K562 (cell line): ENCODE measurements around the gene POPDC3. TPM values are rescaled to one million over a fixed set of nuclear protein-coding genes. Genes with fewer than 3 reads are reported as not detected.

Experiments
- ATAC-seq: fragments of 200-7000 bp; cut with Tn5 transposase; 3 replicates; pipeline ENCODE4 v1.9.1; 2020; ENCODE audit warnings: moderate library complexity
- BruUV-seq: library from RNA; stranded (reverse); fragments of 400-500 nt; replicated peaks from 2 replicates; lab custom pipeline; 2021; lab: Mats Ljungman, UMichigan
- CTCF ChIA-PET: fragments of 300-600 bp; formaldehyde crosslinking; extraction: SDS; loops from one replicate; lab custom pipeline; 2021; ENCODE audit warnings: low intra/inter-chr PET ratio; lab: Yijun Ruan, JAX
- POLR2A ChIA-PET: fragments of 300-600, 350-650 bp; sonication (Branson Sonifier 250); formaldehyde crosslinking; extraction: SDS; loops from one replicate; lab custom pipeline; 2021; ENCODE audit warnings: antibody characterized with exemption, inconsistent platforms; lab: Yijun Ruan, JAX
- DNase-seq, 4 experiments: peaks; one replicate each; pipeline versions ENCODE4 v3.0.0 to v3.0.0-alpha.2; 2011 to 2018; ENCODE audit warnings: low spot score in 3 of 4, mixed read lengths in 3 of 4; ENCODE audit errors: extremely low read depth in 1 of 4
- FAIRE-seq: peaks from 2 replicates; lab custom pipeline; 2011; peaks lifted over from hg19 to GRCh38; lab: Jason Lieb, UNC
- H2AFZ ChIP-seq: 2 replicates; pipeline ENCODE4 v1.6.0; 2011; ENCODE audit warnings: low read depth, low read length, control low read depth, inconsistent platforms
- H3K27ac ChIP-seq: fragments of 200-600 bp; 3 replicates; pipeline ENCODE4 v1.8.0; 2011; ENCODE audit warnings: low read depth, mild to moderate bottlenecking, control low read depth, inconsistent platforms, low read length, moderate library complexity, mixed read lengths; ENCODE audit errors: extremely low read depth
- H3K27me3 ChIP-seq, 2 experiments: fragments of 300-600 bp in 1 of 2; 2 replicates in 1 of 2; 3 replicates in 1 of 2; pipeline versions ENCODE4 v1.6.0 to v1.8.0; 2011; ENCODE audit warnings: inconsistent platforms in 2 of 2, low read length in 2 of 2, mild to moderate bottlenecking in 1 of 2, mixed read lengths in 1 of 2, moderate library complexity in 1 of 2; ENCODE audit not compliant: control insufficient read depth in 2 of 2, insufficient read depth in 2 of 2
- H3K36me3 ChIP-seq: fragments of 300-600 bp; 3 replicates; pipeline ENCODE4 v1.8.0; 2011; ENCODE audit warnings: mild to moderate bottlenecking, low read length, inconsistent platforms; ENCODE audit not compliant: control insufficient read depth, insufficient read depth
- H3K4me1 ChIP-seq, 2 experiments: fragments of 200-600 bp in 1 of 2; replicated peaks in 1 of 2; 2 replicates in 1 of 2; 3 replicates in 1 of 2; pipeline versions ENCODE4 v1.5.1 to v1.8.0; 2011; ENCODE audit warnings: inconsistent platforms in 2 of 2, low read length in 2 of 2, mild to moderate bottlenecking in 1 of 2, mixed read lengths in 1 of 2, moderate library complexity in 1 of 2; ENCODE audit not compliant: control insufficient read depth in 2 of 2, insufficient read depth in 2 of 2
- H3K4me2 ChIP-seq: 2 replicates; pipeline ENCODE4 v1.6.1; 2011; ENCODE audit warnings: low read length, control low read depth, inconsistent platforms, mixed read lengths; ENCODE audit not compliant: insufficient read depth
- H3K4me3 ChIP-seq: fragments of 200-600 bp; sonication (generic), shearing (Covaris generic); 2 replicates; pipeline ENCODE4 v1.5.1; 2016; ENCODE audit warnings: control low read depth, inconsistent platforms
- H3K79me2 ChIP-seq: fragments of 200-600 bp; 3 replicates; pipeline ENCODE4 v1.8.0; 2011; ENCODE audit warnings: low read length, inconsistent platforms; ENCODE audit not compliant: control insufficient read depth, insufficient read depth
- H3K9ac ChIP-seq, 2 experiments: 2 replicates each; pipeline versions ENCODE4 v1.6.0 to v1.6.1; 2011; ENCODE audit warnings: low read depth in 2 of 2, low read length in 2 of 2, control low read depth in 1 of 2, inconsistent platforms in 1 of 2, mild to moderate bottlenecking in 1 of 2, mixed read lengths in 1 of 2; ENCODE audit not compliant: insufficient read depth in 1 of 2
- H3K9me1 ChIP-seq: one replicate; pipeline ENCODE4 v1.6.0; 2011; ENCODE audit warnings: inconsistent platforms, mild to moderate bottlenecking, low read length, moderate library complexity; ENCODE audit not compliant: control insufficient read depth, insufficient read depth
- H3K9me3 ChIP-seq: replicated peaks from 2 replicates; pipeline ENCODE4 v1.5.1; 2011; ENCODE audit warnings: low read depth, low read length, inconsistent platforms; ENCODE audit not compliant: control insufficient read depth, insufficient read depth
- H4K20me1 ChIP-seq: replicated peaks from 2 replicates; pipeline ENCODE4 v1.6.1; 2011; ENCODE audit warnings: low read length, inconsistent platforms, mixed read lengths; ENCODE audit not compliant: control insufficient read depth, insufficient read depth
- FOSL1 ChIP-seq: fragments of 200-800 bp; sonication (Bioruptor generic); conservative IDR thresholded peaks from 2 replicates; pipeline ENCODE4 v1.6.1; 2016; ENCODE audit warnings: missing genetic modification characterization, missing compliant biosample characterization
- NFXL1 ChIP-seq: fragments of 450-650 bp; formaldehyde crosslinking; IDR thresholded peaks from 2 replicates; pipeline ENCODE4 v1.4.0; 2021; ENCODE audit warnings: mild to moderate bottlenecking
- SRSF9 ChIP-seq: fragments of 200-400 bp; formaldehyde crosslinking; IDR thresholded peaks from 2 replicates; pipeline ENCODE4 v1.6.1; 2017; ENCODE audit warnings: low read depth, low read length, borderline replicate concordance
- ZNF507 ChIP-seq: conservative IDR thresholded peaks from 2 replicates; pipeline ENCODE4 v1.6.1; 2017; ENCODE audit warnings: missing genetic modification characterization, missing compliant biosample characterization
- WGBS: fragments of 100-300 bp; shearing (Covaris generic); methylation state at CpG from one replicate; pipeline ENCODE4 v1.1.6; 2016; ENCODE audit warnings: low coverage, mixed read lengths; ENCODE audit not compliant: insufficient coverage; ENCODE audit errors: missing lambda C conversion rate; 5-methylcytosine and 5-hydroxymethylcytosine counted together
- in situ Hi-C: fragments of 300-500 bp; cut with MboI; formaldehyde crosslinking; loops from 4 replicates; pipeline ENCODE4 v1.15.0; 2018; ENCODE audit warnings: inconsistent platforms, mixed read lengths
- intact Hi-C: fragments of 100-400 bp; cut with micrococcal nuclease; formaldehyde crosslinking; loops from 2 replicates; pipeline ENCODE4 v1.14.2; 2022
- polyA plus RNA-seq, 8 experiments: library from polyadenylated mRNA; depleted of rRNA in 4 of 8; stranded (reverse) in 5 of 8; unstranded in 3 of 8; fragments of >200 nt; fragmentation: Nextera tagmentation in 2 of 8; fragmentation: Illumina TruSeq in 1 of 8; extraction: Ambion mirVana in 2 of 8; extraction: Trizol in 1 of 8; gene quantifications; 2 replicates each; pipeline versions ENCODE4 v1.2.1 to v1.2.3, GENCODE V29; 2011 to 2014; ENCODE audit warnings: inconsistent platforms in 1 of 8, missing spikeins in 1 of 8
- total RNA-seq, 7 experiments: library from RNA; depleted of rRNA in 6 of 7; stranded (reverse); fragments of >200 nt in 6 of 7; fragmentation: Illumina TruSeq in 2 of 7; extraction: Trizol in 2 of 7; gene quantifications; 2 replicates each; pipeline versions ENCODE4 v1.2.1 to v1.2.3, GENCODE V29; 2011 to 2021; ENCODE audit warnings: low replicate concordance in 1 of 7
- TF ChIP-seq, protein P1 (sequence below): fragments of 250-450 bp; sonication (Bioruptor Pico); IDR thresholded peaks from 2 replicates; pipeline ENCODE4 v1.8.0; 2022; ENCODE audit warnings: inconsistent platforms, mild to moderate bottlenecking, moderate library complexity, borderline replicate concordance
- TF ChIP-seq, protein P2 (sequence below), 2 experiments: fragments of 450-650 bp in 1 of 2; sonication (generic) in 1 of 2; formaldehyde crosslinking in 1 of 2; IDR thresholded peaks in 1 of 2; conservative IDR thresholded peaks in 1 of 2; 2 replicates each; pipeline versions ENCODE4 v1.6.1 to v1.8.1; 2016 to 2023; ENCODE audit warnings: mild to moderate bottlenecking in 2 of 2, moderate library complexity in 2 of 2, inconsistent platforms in 1 of 2, missing genetic modification reagents in 1 of 2

POPDC3 gene
- total and polyA plus RNA-seq, 9 of the 15 experiments (the other 6 are each of a cell fraction or from before 2014, with no cell fraction given): 4.0 to 11.8 (median 5.4) TPM

DNA sequence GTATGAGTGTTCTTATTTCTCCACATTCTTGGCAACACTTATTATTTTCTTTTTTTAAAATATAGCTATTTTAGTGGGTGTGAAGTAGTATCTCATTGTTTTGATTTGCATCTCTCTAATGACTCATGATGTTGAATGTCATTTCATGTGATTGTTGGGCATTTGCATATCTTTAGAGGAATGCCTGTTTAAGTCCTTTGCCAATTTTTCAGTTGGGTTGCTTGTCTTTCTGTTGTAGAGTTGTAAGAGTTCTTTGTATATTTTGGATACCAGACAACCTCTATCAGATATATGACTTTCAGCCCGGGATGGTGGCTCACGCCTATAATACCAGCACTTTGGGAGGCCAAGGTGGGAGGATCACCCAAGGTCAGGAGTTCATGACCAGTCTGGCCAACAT is 5.1 kb upstream of the POPDC3 start:
- WGBS: 4% methylated on average over 2 of the region's 2 CpGs
- Histone ChIP-seq H3K36me3 (no peaks in the 10 kb centered on the region), H3K27ac (no peak overlapping the region), H3K4me2 (no peak overlapping the region), H3K27me3 (peaks cover 5 to 9% of the 10 kb centered on the region in 2 experiments; a peak in 3 of 5 replicates), H3K4me1 (peaks cover 0 to 9% of the 10 kb centered on the region in 2 experiments; a peak in 1 of 5 replicates), H3K79me2 (no peaks in the 10 kb centered on the region), H3K9ac (no peak overlapping the region), H3K4me3 (no peak overlapping the region), H2AFZ (no peak overlapping the region), H3K9me3 (no peaks in the 10 kb centered on the region), H4K20me1 (no peaks in the 10 kb centered on the region), H3K9me1 (no peaks in the 10 kb centered on the region)
- TF ChIP-seq, protein P1, sequence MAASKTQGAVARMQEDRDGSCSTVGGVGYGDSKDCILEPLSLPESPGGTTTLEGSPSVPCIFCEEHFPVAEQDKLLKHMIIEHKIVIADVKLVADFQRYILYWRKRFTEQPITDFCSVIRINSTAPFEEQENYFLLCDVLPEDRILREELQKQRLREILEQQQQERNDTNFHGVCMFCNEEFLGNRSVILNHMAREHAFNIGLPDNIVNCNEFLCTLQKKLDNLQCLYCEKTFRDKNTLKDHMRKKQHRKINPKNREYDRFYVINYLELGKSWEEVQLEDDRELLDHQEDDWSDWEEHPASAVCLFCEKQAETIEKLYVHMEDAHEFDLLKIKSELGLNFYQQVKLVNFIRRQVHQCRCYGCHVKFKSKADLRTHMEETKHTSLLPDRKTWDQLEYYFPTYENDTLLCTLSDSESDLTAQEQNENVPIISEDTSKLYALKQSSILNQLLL: no peak
- TF ChIP-seq ZNF507 (tag) (no peak), SRSF9 (no peak), FOSL1 (tag) (0 out of 2 replicates have a peak, but pooled peaks have one; percentile 16), NFXL1 (CRISPR knock-in tag) (no peak)
- TF ChIP-seq, protein P2, sequence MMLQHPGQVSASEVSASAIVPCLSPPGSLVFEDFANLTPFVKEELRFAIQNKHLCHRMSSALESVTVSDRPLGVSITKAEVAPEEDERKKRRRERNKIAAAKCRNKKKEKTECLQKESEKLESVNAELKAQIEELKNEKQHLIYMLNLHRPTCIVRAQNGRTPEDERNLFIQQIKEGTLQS (IDR thresholded peaks at IDR 0.05): peak; percentile 15; the same call in 1 of the 2 replicates
- TF ChIP-seq, protein P2 (CRISPR knock-in tag; conservative IDR thresholded peaks at IDR 0.05): no peak
- no peak for FAIRE-seq
- DNase-seq: no peak
- ChIA-PET CTCF (interaction anchor here (0.5 kb wide), 1 partner anchor 250 kb away, joined by 3 read pairs; no protein-coding TSS in a partner anchor), POLR2A (no interaction called here)
- no peak for ATAC-seq
- intact Hi-C loops (no loop called here), in situ Hi-C loops (no loop called here)
- no TSS peak for BruUV-seq
